Small intestine (tissue), 7 donors: ENCODE measurements around the gene CD101. TPM values are rescaled to one million over a fixed set of nuclear protein-coding genes. Genes with fewer than 3 reads are reported as not detected.

Experiments
- DNase-seq, 2 donors: peaks; one replicate each; pipeline versions ENCODE4 v3.0.0 to v3.0.0-alpha.2; 2013
- FAIRE-seq: peaks from 2 replicates; lab custom pipeline; 2012; peaks lifted over from hg19 to GRCh38; lab: Jason Lieb, UNC
- H3K27ac ChIP-seq, 3 donors: one replicate each; pipeline ENCODE4 v1.5.1; 2013; ENCODE audit warnings: low read length in 2 of 3, mild to moderate bottlenecking in 2 of 3, control low read depth in 1 of 3, inconsistent platforms in 1 of 3, low read depth in 1 of 3, moderate library complexity in 1 of 3
- H3K27me3 ChIP-seq, 3 donors: one replicate each; pipeline ENCODE4 v1.6.1; 2013; ENCODE audit warnings: low read length in 3 of 3, inconsistent platforms in 1 of 3; ENCODE audit not compliant: control insufficient read depth in 3 of 3, insufficient read depth in 3 of 3
- H3K36me3 ChIP-seq, 3 donors: one replicate each; pipeline ENCODE4 v1.6.1; 2013; ENCODE audit warnings: low read length in 3 of 3, inconsistent platforms in 1 of 3, low read depth in 1 of 3, mild to moderate bottlenecking in 1 of 3, moderate library complexity in 1 of 3; ENCODE audit not compliant: control insufficient read depth in 3 of 3, insufficient read depth in 2 of 3
- H3K4me1 ChIP-seq, 3 donors: one replicate each; pipeline ENCODE4 v1.6.1; 2013; ENCODE audit warnings: low read length in 2 of 3, inconsistent platforms in 1 of 3, low read depth in 1 of 3, mild to moderate bottlenecking in 1 of 3, moderate library complexity in 1 of 3; ENCODE audit not compliant: control insufficient read depth in 3 of 3, insufficient read depth in 2 of 3
- H3K4me3 ChIP-seq, 3 donors: one replicate each; pipeline ENCODE4 v1.5.1; 2013; ENCODE audit warnings: low read length in 3 of 3, control low read depth in 1 of 3, inconsistent platforms in 1 of 3, low read depth in 1 of 3, mild to moderate bottlenecking in 1 of 3, moderate library complexity in 1 of 3
- H3K9me3 ChIP-seq, 2 donors: one replicate each; pipeline ENCODE4 v1.6.1; 2013; ENCODE audit warnings: low read depth in 1 of 2, low read length in 1 of 2; ENCODE audit not compliant: control insufficient read depth in 2 of 2, insufficient read depth in 1 of 2
- WGBS, 3 donors: extraction: QIAGEN DNeasy Blood & Tissue Kit; methylation state at CpG; one replicate each; pipeline ENCODE4 v1.1.7; 2013; 5-methylcytosine and 5-hydroxymethylcytosine counted together
- polyA plus RNA-seq, 4 donors: library from polyadenylated mRNA; stranded (reverse) in 3 of 4; unstranded in 1 of 4; fragments of 200-250 nt in 3 of 4; fragments of 120-200 nt in 1 of 4; gene quantifications; one replicate each; pipeline versions ENCODE4 v1.2.1 to v1.2.3, GENCODE V29; 2013
- donor health status: healthy with polysubstance abuse.
- donor health status: control.
- donor health status: control.
- donor health status: Bipolar disorder and iron deficiency.
- donor health status: healthy.

CD101 gene
- polyA plus RNA-seq, 4 donors: 1.3 to 6.2 (median 3.0) TPM

GRCh38 chr1:117022114-117022513 lies 20.6 kb downstream of the CD101 start:
- no peak for FAIRE-seq

GRCh38 chr1:117025568-117025967 lies 24.0 kb downstream of the CD101 start:
- no peak for DNase-seq
- Histone ChIP-seq H3K27ac (no peak overlapping the region), H3K4me3 (no peak overlapping the region), H3K27me3 (no peaks in the 10 kb centered on the region), H3K9me3 (no peaks in the 10 kb centered on the region), H3K4me1 (peaks cover 0 to 4% (median 0%) of the 10 kb centered on the region in 3 donors), H3K36me3 (no peaks in the 10 kb centered on the region)
- 98 to 99% (median 99%) methylated on average over 7 of the region's 7 CpGs for WGBS, 3 donors
- no peak for FAIRE-seq

More at GRCh38 chr1:117022114-117022513, 20.6 kb downstream of the CD101 start:
- no peak overlapping the region for H3K4me3 ChIP-seq
- H3K27ac ChIP-seq: no peak overlapping the region
- DNase-seq: no peak
- no peaks in the 10 kb centered on the region for H3K27me3 ChIP-seq
- WGBS, 3 donors: 67 to 93% (median 77%) methylated on average over 3 of the region's 3 CpGs
- no peaks in the 10 kb centered on the region for H3K36me3 ChIP-seq
- H3K9me3 ChIP-seq: no peaks in the 10 kb centered on the region
- no peaks in the 10 kb centered on the region for H3K4me1 ChIP-seq

GRCh38 chr1:117026361-117026760 lies 24.8 kb downstream of the CD101 start:
- FAIRE-seq (no peak), DNase-seq (no peak)
- Histone ChIP-seq H3K4me1 (peaks cover 0 to 7% (median 0%) of the 10 kb centered on the region in 3 donors), H3K9me3 (no peaks in the 10 kb centered on the region), H3K27ac (no peak overlapping the region), H3K27me3 (no peaks in the 10 kb centered on the region), H3K36me3 (no peaks in the 10 kb centered on the region), H3K4me3 (no peak overlapping the region)
- WGBS, 3 donors: 67 to 90% (median 81%) methylated on average over 6 of the region's 6 CpGs

DNA sequence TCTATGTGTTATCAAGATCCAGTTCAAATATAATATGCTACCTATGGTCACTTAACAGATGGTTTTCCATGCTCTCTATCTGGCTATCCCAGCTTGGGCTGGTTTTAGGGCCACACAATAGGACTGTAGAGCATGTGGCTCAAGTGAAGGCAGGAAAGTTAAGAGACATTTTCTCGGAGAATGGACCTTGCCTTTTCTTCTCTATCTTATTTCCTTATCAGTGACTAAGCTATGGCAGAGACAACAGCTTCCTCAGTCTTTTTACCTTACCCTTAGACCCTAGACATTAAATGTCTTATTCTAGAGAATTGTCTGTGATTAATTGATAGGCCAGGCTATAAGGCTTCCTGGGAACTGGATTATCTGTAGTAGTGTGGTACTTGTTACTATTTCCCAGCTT lies 28.1 kb downstream of the CD101 start:
- H3K27ac ChIP-seq: no peak overlapping the region
- peaks cover 0 to 7% (median 0%) of the 10 kb centered on the region in 3 donors for H3K4me1 ChIP-seq
- H3K9me3 ChIP-seq: no peaks in the 10 kb centered on the region
- H3K36me3 ChIP-seq: peaks cover 0 to 2% (median 0%) of the 10 kb centered on the region in 3 donors
- FAIRE-seq (no peak), DNase-seq (peak; percentile 52 to 61)
- no peaks in the 10 kb centered on the region for H3K27me3 ChIP-seq
- no peak overlapping the region for H3K4me3 ChIP-seq
- WGBS, 3 donors: 30 to 53% (median 32%) methylated on average over 1 of the region's 1 CpG

- no peaks in the 10 kb centered on the region for H3K27me3 ChIP-seq
- WGBS, 3 donors: 81 to 88% (median 85%) methylated on average over 1 of the region's 1 CpG
These were observed 28.8 kb downstream of the CD101 start for GRCh38 chr1:117030271-117030877.

GRCh38 chr1:117032266-117032665 lies 30.7 kb downstream of the CD101 start:
- no peaks in the 10 kb centered on the region for H3K27me3 ChIP-seq
- DNase-seq (no peak), FAIRE-seq (no peak)
- 94 to 97% (median 96%) methylated on average over 3 of the region's 3 CpGs for WGBS, 3 donors
- H3K36me3 ChIP-seq: peaks cover 0 to 2% (median 0%) of the 10 kb centered on the region in 3 donors
- H3K4me1 ChIP-seq: peaks cover 0 to 7% (median 0%) of the 10 kb centered on the region in 3 donors
- H3K4me3 ChIP-seq: no peak overlapping the region
- H3K27ac ChIP-seq: no peak overlapping the region
- no peaks in the 10 kb centered on the region for H3K9me3 ChIP-seq

More at GRCh38 chr1:117030271-117030877, 28.8 kb downstream of the CD101 start:
- Histone ChIP-seq H3K36me3 (peaks cover 0 to 2% (median 0%) of the 10 kb centered on the region in 3 donors), H3K27ac (no peak overlapping the region), H3K4me1 (peaks cover 0 to 7% (median 0%) of the 10 kb centered on the region in 3 donors), H3K9me3 (no peaks in the 10 kb centered on the region), H3K4me3 (no peak overlapping the region)
- FAIRE-seq (no peak), DNase-seq (no peak)

- FAIRE-seq (no peak), DNase-seq (no peak)
- Histone ChIP-seq H3K27me3 (no peaks in the 10 kb centered on the region), H3K27ac (no peak overlapping the region), H3K36me3 (peaks cover 0 to 2% (median 0%) of the 10 kb centered on the region in 3 donors), H3K4me1 (peaks cover 0 to 7% (median 0%) of the 10 kb centered on the region in 3 donors), H3K4me3 (no peak overlapping the region), H3K9me3 (no peaks in the 10 kb centered on the region)
- WGBS, 3 donors: 78 to 93% (median 81%) methylated on average over 11 of the region's 11 CpGs
These were observed 31.4 kb downstream of the CD101 start for GRCh38 chr1:117032681-117033539.

- Histone ChIP-seq H3K27ac (no peak overlapping the region), H3K27me3 (no peaks in the 10 kb centered on the region), H3K4me1 (peaks cover 0 to 7% (median 0%) of the 10 kb centered on the region in 3 donors), H3K4me3 (no peak overlapping the region), H3K9me3 (no peaks in the 10 kb centered on the region), H3K36me3 (peaks cover 0 to 2% (median 0%) of the 10 kb centered on the region in 3 donors)
- WGBS, 3 donors: 75 to 94% (median 92%) methylated on average over 7 of the region's 7 CpGs
- DNase-seq: no peak
- FAIRE-seq: no peak
These were observed 32.2 kb downstream of the CD101 start for GRCh38 chr1:117033772-117034171.
